ENCODE results near the gene PDGFRB. TPM values are rescaled to one million over a fixed set of nuclear protein-coding genes. Genes with fewer than 3 reads are reported as not detected.

The PDGFRB gene
- polyA plus RNA-seq, 1 donor from 2014 or later = not detected

- H3K27ac ChIP-seq (ENCODE audit: low read length) = no peak overlapping the region
- no peaks in the 10 kb centered on the region for H3F3A ChIP-seq (ENCODE audit: insufficient read depth, low read length, poor library complexity, severe bottlenecking)
- H3K9me2 ChIP-seq (ENCODE audit: insufficient read depth, low read length) = no peaks in the 10 kb centered on the region
- H2AFZ ChIP-seq (ENCODE audit: low read depth, low read length) = no peak overlapping the region
- no peak overlapping the region for H3K4me2 ChIP-seq (ENCODE audit: low read length)
- H3K79me2 ChIP-seq (replicated peaks; ENCODE audit: insufficient read depth, low read length) = no peaks in the 10 kb centered on the region
- TF ChIP-seq POLR2AphosphoS5 (IDR thresholded peaks at IDR 0.05) (no peak), CTCF (IDR thresholded peaks at IDR 0.05; ENCODE audit: poor library complexity, severe bottlenecking) (no peak), MXI1 (conservative IDR thresholded peaks at IDR 0.05; ENCODE audit: poor library complexity, severe bottlenecking) (no peak), REST (IDR thresholded peaks at IDR 0.05; ENCODE audit: borderline replicate concordance) (no peak), EP300 (conservative IDR thresholded peaks at IDR 0.05; ENCODE audit: poor library complexity, severe bottlenecking) (no peak), EZH2 (IDR thresholded peaks at IDR 0.05; ENCODE audit: borderline replicate concordance, insufficient read depth, low read length, poor library complexity, severe bottlenecking) (no peak), RAD21 (conservative IDR thresholded peaks at IDR 0.05) (no peak), TAF1 (IDR thresholded peaks at IDR 0.05; ENCODE audit: low read depth) (no peak), SMC3 (conservative IDR thresholded peaks at IDR 0.05; ENCODE audit: poor library complexity) (no peak)
- peaks cover 27% of the 10 kb centered on the region for H3K27me3 ChIP-seq (ENCODE audit: insufficient read depth, low read depth, low read length)
- no peak overlapping the region for H3K4me3 ChIP-seq (ENCODE audit: low read length)
- H3K9me3 ChIP-seq (ENCODE audit: low read length) = no peaks in the 10 kb centered on the region
- H3K36me3 ChIP-seq (ENCODE audit: insufficient read depth, low read length) = no peaks in the 10 kb centered on the region
- no peak overlapping the region for H3K9ac ChIP-seq (ENCODE audit: low read length)
- H4K20me1 ChIP-seq (ENCODE audit: insufficient read depth) = no peaks in the 10 kb centered on the region
Measured at GRCh38 chr5:150163547-150164059, 8.0 kb upstream of the PDGFRB start.

GRCh38 chr5:150163035-150163434, 7.4 kb upstream of the PDGFRB start:
- Histone ChIP-seq H3K36me3 (ENCODE audit: insufficient read depth, low read length) (no peaks in the 10 kb centered on the region), H3K9me2 (ENCODE audit: insufficient read depth, low read length) (no peaks in the 10 kb centered on the region), H4K20me1 (ENCODE audit: insufficient read depth) (no peaks in the 10 kb centered on the region), H3F3A (ENCODE audit: insufficient read depth, low read length, poor library complexity, severe bottlenecking) (no peaks in the 10 kb centered on the region), H3K9me3 (ENCODE audit: low read length) (no peaks in the 10 kb centered on the region), H3K27ac (ENCODE audit: low read length) (no peak overlapping the region), H3K4me2 (ENCODE audit: low read length) (no peak overlapping the region), H3K27me3 (ENCODE audit: insufficient read depth, low read depth, low read length) (peaks cover 24% of the 10 kb centered on the region), H2AFZ (ENCODE audit: low read depth, low read length) (no peak overlapping the region), H3K4me3 (ENCODE audit: low read length) (no peak overlapping the region), H3K9ac (ENCODE audit: low read length) (no peak overlapping the region), H3K79me2 (replicated peaks; ENCODE audit: insufficient read depth, low read length) (no peaks in the 10 kb centered on the region)
- TF ChIP-seq CTCF (IDR thresholded peaks at IDR 0.05; ENCODE audit: poor library complexity, severe bottlenecking) (no peak), TAF1 (IDR thresholded peaks at IDR 0.05; ENCODE audit: low read depth) (no peak), MXI1 (conservative IDR thresholded peaks at IDR 0.05; ENCODE audit: poor library complexity, severe bottlenecking) (no peak), EZH2 (IDR thresholded peaks at IDR 0.05; ENCODE audit: borderline replicate concordance, insufficient read depth, low read length, poor library complexity, severe bottlenecking) (no peak), REST (IDR thresholded peaks at IDR 0.05; ENCODE audit: borderline replicate concordance) (no peak), RAD21 (conservative IDR thresholded peaks at IDR 0.05) (no peak), EP300 (conservative IDR thresholded peaks at IDR 0.05; ENCODE audit: poor library complexity, severe bottlenecking) (no peak), POLR2AphosphoS5 (IDR thresholded peaks at IDR 0.05) (no peak), SMC3 (conservative IDR thresholded peaks at IDR 0.05; ENCODE audit: poor library complexity) (no peak)

Measured in neural cell (in vitro differentiated cells).